Right kidney (tissue), 1 donor: ENCODE results near the gene COBLL1.
"Not testable (repeated sequence)": the region's sequence is repeated elsewhere in the genome, so short reads cannot be mapped to it uniquely, and the experiment has no call there.

Source experiments
- DNase-seq: peaks from one replicate; pipeline ENCODE4 v3.0.0-alpha.2; 2016

The COBLL1 gene

DNA sequence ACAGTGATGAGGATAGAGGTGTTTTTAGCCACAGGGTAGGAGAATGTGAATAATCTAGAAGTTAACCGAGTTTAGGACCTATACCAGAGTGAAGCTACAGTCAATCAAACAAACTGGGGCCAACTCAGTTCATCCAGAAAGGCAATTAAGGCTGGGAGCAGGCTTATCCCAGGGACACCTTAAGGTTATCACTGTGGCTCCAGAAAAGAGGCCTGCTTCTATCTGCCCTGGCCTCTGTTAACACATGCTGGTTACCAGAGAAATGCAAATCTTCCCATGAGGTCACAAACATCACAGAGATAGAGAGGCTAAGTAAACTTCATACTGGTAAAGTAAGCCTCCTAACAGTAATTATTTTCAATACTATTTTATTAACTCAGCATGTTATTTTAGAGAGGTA, 127.2 kb downstream of the COBLL1 start:
- no peak for DNase-seq

- DNase-seq = no peak
Observed at GRCh38 chr2:164711766-164712138, 129.9 kb downstream of the COBLL1 start.

- DNase-seq = peak; percentile 32
Observed at GRCh38 chr2:164710837-164711765, 130.5 kb downstream of the COBLL1 start.

DNA sequence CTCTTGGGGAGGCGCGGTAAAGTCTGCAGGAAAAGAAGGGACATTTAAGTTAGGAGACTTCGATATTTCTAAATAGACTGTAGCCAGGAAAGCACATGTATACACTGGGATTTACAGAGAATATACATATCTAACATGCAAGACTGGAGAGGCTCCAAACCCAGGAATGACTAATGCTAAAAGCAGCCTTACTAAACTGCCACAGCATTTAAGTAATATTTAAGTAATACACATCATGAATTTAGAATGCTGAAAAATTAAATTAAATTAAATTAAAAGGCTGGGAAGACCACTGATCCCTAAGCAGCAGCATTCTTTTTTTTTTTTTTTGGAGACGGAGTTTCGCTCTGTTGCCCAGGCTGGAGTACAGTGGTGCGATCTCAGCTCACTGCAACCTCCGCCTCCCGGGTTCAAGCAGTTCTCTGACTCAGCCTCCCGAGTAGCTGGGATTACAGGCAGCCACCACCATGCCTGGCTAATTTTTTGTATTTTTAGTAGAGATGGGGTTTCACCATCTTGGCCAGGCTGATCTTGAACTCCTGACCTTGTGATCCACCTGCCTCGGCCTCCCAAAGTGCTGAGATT, 131.3 kb downstream of the COBLL1 start:
- DNase-seq = not testable (repeated sequence)

DNA sequence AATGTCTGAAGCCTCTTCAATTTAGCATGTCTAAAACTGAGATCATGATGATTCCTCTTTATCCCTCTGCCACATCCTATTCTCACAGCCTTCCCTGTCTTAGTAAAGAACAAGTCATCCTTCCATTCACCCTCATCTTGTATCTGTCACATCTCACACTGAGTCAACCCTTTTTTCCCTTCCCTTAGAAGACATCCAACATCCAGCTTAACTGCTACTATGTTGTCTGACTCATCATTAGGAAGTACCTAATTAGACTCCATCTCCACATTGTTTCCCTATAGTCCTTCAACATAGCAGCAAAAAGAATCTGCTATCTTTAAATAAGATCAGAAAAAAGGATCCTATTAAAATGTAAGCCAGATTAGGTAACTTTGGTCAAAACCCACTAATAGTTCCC, 135.1 kb downstream of the COBLL1 start:
- no peak for DNase-seq

GRCh38 chr2:164705412-164706167, 136.0 kb downstream of the COBLL1 start:
- DNase-seq = no peak

- DNase-seq = no peak
Observed at GRCh38 chr2:164703915-164704706, 137.5 kb downstream of the COBLL1 start.

DNA sequence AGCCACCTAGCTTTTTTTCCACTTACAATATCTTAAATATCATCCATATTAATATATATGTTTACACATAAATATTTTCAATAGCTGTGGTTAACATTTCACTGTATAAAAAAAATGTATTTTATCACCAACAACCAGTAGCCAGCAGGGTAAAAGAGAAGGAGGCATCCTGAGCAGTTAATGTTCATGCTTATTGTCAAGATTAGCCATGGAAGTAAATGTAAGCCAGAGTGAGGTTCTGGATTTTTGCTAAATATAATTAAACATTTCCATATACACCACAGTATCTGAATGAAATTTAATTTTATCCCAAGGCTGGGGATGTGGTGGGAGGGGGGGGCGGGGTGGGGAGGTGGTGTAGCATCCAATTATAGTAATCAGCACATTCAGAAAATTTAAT, 140.1 kb downstream of the COBLL1 start:
- DNase-seq = no peak

GRCh38 chr2:164700390-164700789, 141.2 kb downstream of the COBLL1 start:
- no peak for DNase-seq

GRCh38 chr2:164697688-164698461, 143.7 kb downstream of the COBLL1 start:
- no peak for DNase-seq

DNA sequence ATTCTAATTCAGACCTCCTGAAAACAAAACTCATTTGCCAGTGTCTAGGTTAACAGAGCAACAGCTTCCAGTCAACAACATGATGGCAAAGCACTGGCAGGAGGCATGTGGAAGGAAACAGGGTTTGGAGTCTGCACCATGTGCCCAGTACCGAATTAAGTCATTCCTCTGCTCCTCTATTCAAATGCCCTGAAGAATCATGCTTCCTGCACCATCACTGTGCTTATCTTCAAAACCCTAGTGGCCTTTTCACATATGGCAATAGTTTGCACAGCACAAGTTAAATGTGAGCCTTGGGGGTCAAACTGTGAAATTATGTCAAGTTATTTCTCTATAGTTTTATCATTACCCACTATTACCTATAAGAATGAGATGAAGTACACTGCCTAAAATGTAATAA, 145.0 kb downstream of the COBLL1 start:
- no peak for DNase-seq

DNA sequence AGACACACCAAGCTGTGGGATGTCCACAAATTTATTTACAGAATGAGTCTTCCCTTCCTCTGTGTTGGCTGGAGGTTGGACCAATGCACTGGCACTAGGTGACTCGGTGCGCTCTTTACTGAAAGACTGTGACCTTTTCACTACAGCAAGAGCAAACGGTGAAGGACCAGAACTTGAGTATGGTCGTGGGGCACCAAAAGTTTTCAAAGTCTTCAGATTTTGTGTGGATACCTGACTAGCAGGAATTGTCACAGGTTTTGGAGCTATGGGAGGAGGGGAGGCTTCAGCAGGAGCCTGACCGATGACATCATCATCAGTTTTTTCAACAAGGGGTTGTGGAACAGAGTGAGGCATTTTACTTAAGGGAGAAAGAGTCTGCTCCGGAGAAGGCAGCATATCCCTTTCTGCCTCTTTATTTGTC, 147.3 kb downstream of the COBLL1 start:
- no peak for DNase-seq

DNA sequence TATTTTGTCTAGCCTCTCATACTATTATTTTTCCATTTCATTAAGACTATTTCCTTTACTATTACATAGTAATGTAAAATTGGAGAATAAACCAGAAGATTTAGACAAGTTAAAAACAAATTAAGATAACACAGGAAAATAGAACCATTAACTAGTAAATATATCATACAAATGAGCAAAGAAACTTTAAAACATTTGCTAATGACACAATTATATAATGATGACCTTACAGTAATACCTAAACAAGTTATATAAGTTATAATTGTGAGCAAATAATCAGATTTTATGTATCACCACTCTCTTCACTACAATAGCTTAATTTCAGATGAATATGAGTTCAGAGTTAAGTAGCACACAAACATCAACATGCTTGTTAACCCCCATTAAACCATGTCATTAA, 147.8 kb downstream of the COBLL1 start:
- no peak for DNase-seq

GRCh38 chr2:164693390-164693789, 148.2 kb downstream of the COBLL1 start:
- no peak for DNase-seq

DNA sequence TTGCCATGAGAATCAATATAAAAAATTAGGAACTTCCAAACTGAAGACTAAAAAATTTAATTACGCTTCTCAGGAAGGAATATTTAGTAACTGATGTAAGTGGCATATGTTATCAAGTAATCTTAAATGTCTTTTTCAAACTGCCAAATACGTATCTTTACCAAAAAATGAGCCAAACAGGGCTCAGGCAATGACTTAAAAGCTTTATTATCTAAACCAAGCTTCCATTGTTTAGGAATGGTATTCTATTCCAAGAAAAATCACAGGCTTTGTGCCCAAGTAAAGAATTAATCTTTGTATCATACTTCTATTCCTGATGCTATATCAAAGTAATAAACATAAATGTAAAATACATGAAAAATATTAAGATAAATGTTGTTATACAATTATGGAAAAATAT, 148.7 kb downstream of the COBLL1 start:
- DNase-seq = no peak

DNA sequence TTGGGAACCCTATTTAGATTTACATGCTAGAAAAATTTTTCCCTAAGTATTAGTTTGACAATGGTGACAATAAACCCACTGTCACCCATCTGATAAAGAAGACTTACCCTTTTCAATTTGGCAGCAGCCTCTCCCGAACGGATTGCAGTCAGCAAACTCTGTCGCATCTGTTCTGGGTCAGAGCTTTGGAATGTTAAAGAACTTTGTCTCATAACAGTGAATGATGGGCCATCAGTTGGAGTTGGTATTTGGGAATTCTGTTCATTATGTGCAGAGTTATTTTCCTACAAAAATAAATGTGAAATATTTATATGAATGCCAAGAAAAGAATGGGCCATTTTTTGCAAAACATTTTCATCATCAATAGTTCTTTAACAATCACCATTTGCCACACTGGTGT, 149.5 kb downstream of the COBLL1 start:
- no peak for DNase-seq

GRCh38 chr2:164691346-164691887, 150.2 kb downstream of the COBLL1 start:
- DNase-seq = no peak

GRCh38 chr2:164690361-164690760, 151.3 kb downstream of the COBLL1 start:
- no peak for DNase-seq

DNA sequence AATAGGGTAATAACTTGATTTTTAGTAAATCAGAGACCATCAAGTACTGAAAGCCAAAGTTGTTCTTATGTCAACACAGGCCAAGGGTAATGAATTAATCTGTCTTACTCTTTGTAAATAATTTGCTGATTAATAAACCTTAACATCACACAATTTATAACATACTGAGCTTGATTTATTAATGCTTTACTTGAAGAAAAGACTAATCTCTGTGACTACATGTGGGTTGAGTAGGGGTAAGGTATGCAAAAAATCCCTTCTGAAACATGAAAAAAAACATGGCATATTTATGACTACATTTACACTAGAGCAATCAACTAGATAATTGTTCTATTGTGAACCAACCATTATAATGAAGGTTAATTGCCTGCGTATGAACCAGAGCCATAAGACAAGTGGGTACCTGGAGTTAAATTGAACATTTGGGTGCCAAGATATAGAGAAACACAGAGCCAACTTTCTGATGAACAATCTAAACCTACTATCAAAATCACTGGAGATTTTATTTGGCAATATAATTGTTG, 152.7 kb downstream of the COBLL1 start:
- no peak for DNase-seq

GRCh38 chr2:164681009-164681408, 160.6 kb downstream of the COBLL1 start:
- no peak for DNase-seq

DNA sequence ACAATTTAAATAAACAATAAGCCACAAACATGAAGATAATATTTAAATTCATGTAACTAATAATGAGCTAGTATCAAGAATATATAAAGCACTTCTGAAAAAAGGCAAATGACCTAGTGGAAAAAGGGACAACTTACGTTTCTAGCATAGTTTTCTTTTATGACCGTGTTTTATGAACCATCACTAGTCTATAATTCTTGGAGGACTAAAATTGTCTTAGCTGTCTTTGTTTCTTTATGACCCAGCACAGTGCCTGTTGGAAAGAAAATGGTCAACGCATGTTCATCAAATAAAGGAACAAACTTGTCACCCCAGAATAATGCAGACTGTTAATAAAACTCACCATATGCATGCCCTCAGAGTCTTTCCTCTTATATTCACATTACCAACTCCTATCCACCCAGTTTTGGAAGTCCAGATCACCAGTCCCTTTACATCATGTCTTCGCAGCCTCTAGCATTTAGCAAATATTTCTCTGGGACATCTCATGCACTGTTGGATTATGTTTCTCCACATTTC, 162.9 kb downstream of the COBLL1 start:
- no peak for DNase-seq
